Esophagus squamous epithelium (tissue), 4 donors: ENCODE measurements around the gene SMARCA2.

Experiments used
- POLR2A ChIP-seq, 4 donors: fragments of 450-650 bp; IDR thresholded peaks; one replicate each; pipeline ENCODE4 v1.6.1; 2017; ENCODE audit warnings: antibody characterized with exemption in 4 of 4, mild to moderate bottlenecking in 4 of 4, moderate library complexity in 3 of 4
- TF ChIP-seq, protein P1 (sequence below), 6 experiments: fragments of 450-650 bp in 4 of 6; fragments of 200-600 bp in 2 of 6; sonication (generic) in 2 of 6; IDR thresholded peaks; one replicate each; pipeline ENCODE4 v1.5.1; 2016 to 2019; ENCODE audit warnings: antibody characterized with exemption in 6 of 6, mild to moderate bottlenecking in 4 of 6, moderate library complexity in 4 of 6

- TF ChIP-seq, protein P1, sequence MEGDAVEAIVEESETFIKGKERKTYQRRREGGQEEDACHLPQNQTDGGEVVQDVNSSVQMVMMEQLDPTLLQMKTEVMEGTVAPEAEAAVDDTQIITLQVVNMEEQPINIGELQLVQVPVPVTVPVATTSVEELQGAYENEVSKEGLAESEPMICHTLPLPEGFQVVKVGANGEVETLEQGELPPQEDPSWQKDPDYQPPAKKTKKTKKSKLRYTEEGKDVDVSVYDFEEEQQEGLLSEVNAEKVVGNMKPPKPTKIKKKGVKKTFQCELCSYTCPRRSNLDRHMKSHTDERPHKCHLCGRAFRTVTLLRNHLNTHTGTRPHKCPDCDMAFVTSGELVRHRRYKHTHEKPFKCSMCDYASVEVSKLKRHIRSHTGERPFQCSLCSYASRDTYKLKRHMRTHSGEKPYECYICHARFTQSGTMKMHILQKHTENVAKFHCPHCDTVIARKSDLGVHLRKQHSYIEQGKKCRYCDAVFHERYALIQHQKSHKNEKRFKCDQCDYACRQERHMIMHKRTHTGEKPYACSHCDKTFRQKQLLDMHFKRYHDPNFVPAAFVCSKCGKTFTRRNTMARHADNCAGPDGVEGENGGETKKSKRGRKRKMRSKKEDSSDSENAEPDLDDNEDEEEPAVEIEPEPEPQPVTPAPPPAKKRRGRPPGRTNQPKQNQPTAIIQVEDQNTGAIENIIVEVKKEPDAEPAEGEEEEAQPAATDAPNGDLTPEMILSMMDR (IDR thresholded peaks at IDR 0.05): no peak
- no peak for TF ChIP-seq POLR2A (IDR thresholded peaks at IDR 0.05)
Measured at GRCh38 chr9:2208991-2209390, 193.8 kb downstream of the SMARCA2 start.
